SK-MEL-5 (cell line): Measurements from ENCODE around the gene SLC45A3. TPM values are rescaled to one million over a fixed set of nuclear protein-coding genes. Genes with fewer than 3 reads are reported as not detected.

Experiments
- DNase-seq: peaks from one replicate; pipeline ENCODE4 v3.0.0-alpha.2; 2016; ENCODE audit warnings: low read depth, low spot score
- in situ Hi-C: cut with HindIII; loops from 2 replicates; pipeline ENCODE4 v1.10.0; 2016; ENCODE audit warnings: low sequenced_read_pairs, high pct_unique_total_duplicates, low pct_unique_long_range_greater_than_20kb
- small RNA-seq, 2 experiments: library from RNA; depleted of rRNA; stranded (forward); fragments of <200 nt; gene quantifications; one replicate each; pipeline ENCODE3, GENCODE V24; 2014
- total RNA-seq: library from RNA; depleted of rRNA; stranded (reverse); fragments of >200 nt; shearing (Covaris generic); gene quantifications from 2 replicates; pipeline ENCODE4 v1.2.3, GENCODE V29; 2014; rRNA removed

The SLC45A3 gene
- total RNA-seq, 1 experiment from 2014 or later = 5.5 TPM

DNA sequence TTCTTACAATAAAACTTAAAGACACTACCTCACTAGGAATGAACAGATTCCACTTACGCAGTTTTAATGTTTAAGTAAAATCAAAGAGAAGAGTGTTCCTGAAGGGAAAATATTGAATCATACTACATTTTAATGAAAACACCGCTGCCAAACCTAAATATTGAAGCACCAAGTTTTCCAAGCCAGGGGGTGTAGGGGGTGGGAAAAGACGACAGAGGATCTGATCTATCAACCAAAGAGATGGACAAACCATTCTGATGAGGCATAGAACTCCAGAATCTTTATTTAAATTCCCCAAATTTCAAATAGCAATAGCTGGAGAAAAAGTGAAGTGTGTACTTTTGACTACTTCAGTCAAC, 49.7 kb downstream of the SLC45A3 start:
- in situ Hi-C loops = no loop called here
- no peak for DNase-seq

DNA sequence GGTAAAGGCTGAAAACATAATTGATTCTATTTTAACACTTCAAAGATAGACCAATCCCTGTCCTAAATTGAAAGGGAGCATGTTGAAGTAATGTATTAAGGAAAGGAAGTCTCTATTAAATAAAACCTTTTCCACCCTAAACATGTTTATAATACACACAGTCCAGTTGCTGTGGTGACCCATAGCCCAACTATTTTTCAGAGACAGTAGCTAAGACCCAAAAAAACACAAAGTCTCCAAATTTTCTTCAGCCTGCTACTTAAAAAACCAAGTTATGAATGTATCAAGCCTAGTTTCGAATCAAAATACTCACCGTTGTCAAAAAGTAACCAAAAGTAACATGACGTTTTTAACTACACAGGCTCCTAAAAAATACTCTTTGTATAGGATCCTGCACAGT, 50.1 kb downstream of the SLC45A3 start:
- in situ Hi-C loops = no loop called here
- no peak for DNase-seq

DNA sequence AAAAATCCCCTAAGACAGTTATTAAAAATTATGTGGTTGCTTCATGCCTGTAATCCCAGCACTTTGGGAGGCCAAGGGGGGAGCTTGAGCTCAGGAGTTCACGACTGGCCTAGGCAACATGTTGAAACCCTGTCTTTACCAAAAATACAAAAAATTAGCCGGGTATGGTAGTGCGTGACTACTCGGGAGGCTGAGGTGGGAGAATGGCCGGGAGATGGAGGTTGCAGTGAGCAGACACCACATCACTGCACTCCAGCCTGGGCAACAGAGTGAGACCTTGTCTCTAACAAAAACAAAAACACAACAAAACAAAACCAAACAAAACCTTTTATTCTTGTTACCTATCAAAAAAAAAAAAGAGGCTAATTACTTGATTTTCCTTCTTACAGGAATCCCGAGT, 50.6 kb downstream of the SLC45A3 start:
- in situ Hi-C loops = no loop called here
- DNase-seq = no peak

GRCh38 chr1:205627956-205628355, 52.4 kb downstream of the SLC45A3 start:
- no peak for DNase-seq
- in situ Hi-C loops = no loop called here

DNA sequence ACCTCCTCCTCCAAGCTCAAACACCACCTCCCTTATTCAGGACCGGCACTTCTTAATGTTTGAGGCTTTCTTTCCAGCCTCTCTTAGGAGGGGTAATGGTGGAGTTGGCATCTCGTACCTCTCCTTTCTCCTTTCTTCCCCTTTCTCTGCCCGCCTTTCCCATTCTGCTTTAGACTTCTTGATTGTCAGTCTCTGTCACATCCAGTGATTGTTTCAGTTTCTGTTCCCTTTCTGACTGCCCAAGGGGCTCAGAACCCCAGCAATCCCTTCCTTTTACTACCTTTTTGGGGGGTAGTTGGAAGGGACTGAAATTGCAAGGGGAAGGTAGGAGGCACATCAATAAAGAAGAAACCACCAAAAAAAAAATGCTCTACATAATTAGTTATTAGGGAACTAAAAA, 54.1 kb downstream of the SLC45A3 start:
- in situ Hi-C loops = no loop called here
- no peak for DNase-seq

GRCh38 chr1:205623646-205624045, 56.7 kb downstream of the SLC45A3 start:
- no peak for DNase-seq
- in situ Hi-C loops = no loop called here

DNA sequence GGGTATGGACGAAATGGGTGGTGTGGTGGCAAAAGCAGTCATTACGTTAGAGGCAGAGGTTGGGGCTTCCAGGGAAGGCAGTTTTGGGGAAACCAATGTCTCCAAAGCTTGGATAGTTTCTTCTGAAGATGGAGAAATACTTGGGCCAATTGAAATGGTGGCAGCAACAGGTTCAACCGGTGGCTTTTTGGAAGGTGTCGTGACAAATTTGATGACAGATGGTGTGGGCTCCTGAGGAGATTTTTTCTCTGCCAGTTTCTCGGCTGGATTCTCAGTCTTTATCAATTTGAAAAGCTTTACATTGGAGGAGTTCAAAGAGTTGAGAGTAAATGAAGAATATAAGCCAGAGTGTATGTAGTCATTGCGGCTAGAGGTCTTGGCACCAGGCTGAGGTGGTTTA, 60.0 kb downstream of the SLC45A3 start:
- no peak for DNase-seq
- in situ Hi-C loops = no loop called here

- no peak for DNase-seq
- in situ Hi-C loops = no loop called here
Measured at GRCh38 chr1:205619376-205619775, 60.9 kb downstream of the SLC45A3 start.

DNA sequence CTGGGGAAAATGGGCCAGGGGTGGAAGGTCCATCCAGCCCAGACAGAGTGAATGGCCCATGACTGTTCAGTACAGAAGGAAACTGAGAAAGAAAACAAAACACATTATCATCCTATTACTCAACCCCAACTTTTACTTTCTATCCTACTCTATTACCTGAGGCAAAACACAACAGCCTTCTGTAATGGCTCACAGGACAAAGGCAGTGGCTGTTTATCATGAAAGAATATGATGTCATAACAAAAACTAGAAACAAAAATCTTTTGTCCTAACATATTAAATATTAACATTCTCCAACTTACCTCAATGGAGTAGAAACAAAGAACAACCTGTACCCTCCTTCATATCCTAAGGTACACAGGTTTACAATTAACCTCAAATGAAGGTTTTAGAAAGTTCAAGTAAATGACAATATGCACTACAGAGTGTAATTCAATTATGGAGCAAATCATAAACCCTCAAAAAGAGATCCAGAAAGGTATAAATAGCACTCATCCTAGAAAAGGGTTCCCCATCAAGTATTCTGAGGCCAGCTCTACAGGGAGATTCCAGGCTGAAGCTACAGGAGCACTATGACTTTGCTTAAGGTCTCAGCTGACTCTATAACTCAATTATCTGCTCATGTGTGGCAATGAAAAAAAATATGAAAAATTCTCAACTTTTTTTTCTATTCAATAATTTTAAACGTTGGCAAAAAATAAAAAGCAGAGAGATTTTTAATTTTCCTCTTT, 63.6 kb downstream of the SLC45A3 start:
- in situ Hi-C loops = no loop called here
- DNase-seq = peak; percentile 84

GRCh38 chr1:205615789-205616188, 64.5 kb downstream of the SLC45A3 start:
- in situ Hi-C loops = no loop called here
- peak; percentile 66 for DNase-seq

DNA sequence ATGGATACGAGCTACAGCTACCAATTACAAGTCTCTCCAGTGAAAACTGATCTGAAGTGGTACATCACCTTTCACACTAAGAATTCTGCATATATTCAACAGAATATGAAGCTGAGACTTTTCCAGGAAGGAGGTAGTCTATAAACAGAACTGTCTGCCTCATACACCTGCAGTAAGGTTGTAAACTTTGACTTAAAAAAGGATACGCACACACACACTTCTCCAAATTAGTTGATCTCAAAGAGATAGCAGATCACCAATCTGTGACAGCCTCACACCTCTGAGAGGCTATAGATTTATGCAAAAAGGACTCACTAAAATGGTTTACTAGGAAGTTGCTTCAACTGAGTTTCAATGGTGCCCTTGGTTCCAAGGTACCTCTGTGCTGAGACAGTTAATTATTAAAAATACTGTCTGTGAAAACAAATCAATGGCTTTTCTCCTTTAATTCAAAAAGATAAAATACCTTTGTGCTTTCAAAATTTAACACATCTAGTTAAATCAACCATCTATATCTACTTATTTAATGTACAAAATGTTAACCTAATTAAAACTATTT, 66.4 kb downstream of the SLC45A3 start:
- no peak for DNase-seq
- in situ Hi-C loops = no loop called here

GRCh38 chr1:205612556-205612955, 67.8 kb downstream of the SLC45A3 start:
- no peak for DNase-seq
- in situ Hi-C loops = no loop called here

- in situ Hi-C loops = no loop called here
- DNase-seq = no peak
Measured at GRCh38 chr1:205612104-205612503, 68.2 kb downstream of the SLC45A3 start.

DNA sequence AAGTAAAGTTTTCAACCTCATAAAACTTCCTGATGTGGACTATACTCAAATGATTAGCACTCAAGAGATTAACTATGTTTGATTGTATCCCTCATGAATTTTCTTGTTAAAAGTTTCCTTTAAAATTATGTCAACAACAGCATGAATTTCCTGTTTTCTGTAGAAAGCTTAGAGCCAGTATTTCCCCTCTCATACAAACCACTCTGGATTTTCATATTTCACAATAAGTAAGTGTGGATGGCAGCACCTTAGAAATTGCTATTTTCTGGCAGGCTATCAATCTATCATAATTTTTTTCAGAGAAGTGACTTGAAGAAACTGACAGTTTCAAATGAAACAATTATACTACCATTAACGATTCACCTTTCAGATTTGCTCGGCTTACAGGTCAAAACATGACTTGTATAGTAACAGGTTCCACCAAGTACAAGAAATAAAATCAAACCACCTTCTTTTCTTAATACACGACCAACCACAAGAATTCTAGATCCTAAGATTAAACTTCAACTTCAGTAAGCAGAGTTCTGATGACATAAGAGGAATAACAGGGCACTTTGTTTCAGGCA, 69.3 kb downstream of the SLC45A3 start:
- in situ Hi-C loops = no loop called here
- no peak for DNase-seq

DNA sequence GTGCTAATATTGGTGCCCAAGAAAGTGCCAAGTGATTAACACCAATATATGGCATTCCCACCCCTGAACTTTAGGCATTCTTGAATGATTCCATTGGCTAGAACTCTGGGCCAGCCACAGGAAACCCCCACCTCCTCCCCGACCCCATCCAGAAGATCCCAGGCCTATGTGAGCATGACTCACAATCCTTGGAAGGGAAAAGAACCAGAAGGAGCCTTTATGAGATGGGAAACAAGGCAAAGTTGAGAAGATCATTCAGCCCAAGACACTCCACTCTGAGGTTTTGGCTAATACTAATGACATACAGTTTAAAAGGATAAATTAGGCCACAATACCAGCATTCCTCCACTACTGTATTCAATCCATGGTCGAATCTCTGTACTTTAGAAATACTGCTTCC, 70.3 kb downstream of the SLC45A3 start:
- in situ Hi-C loops = no loop called here
- peak; percentile 84 for DNase-seq

Small RNAs within 50 kb of the gene (small RNA-seq; reads per million reads assigned to genes)
- gene RF00017 = 0 reads per million in 2 experiments

Other genes starting within 250 kb of the SLC45A3 start
- 0.87 and 1.1 TPM in 2 replicates for gene BLACAT1, start 224.5 kb downstream of the SLC45A3 start, total RNA-seq
- 2.4 and 2.7 TPM in 2 replicates for gene CDK18, start 175.8 kb downstream of the SLC45A3 start, total RNA-seq
- gene ELK4, start 48.5 kb downstream of the SLC45A3 start, total RNA-seq = 15.5 and 17.6 TPM in 2 replicates
- gene NUCKS1, start 69.7 kb upstream of the SLC45A3 start, total RNA-seq = 63.2 and 69.2 TPM in 2 replicates
- 29.8 and 30.8 TPM in 2 replicates for gene RAB29, start 95.0 kb upstream of the SLC45A3 start, total RNA-seq
- gene SLC41A1, start 132.7 kb upstream of the SLC45A3 start, total RNA-seq = 9.9 and 10.3 TPM in 2 replicates
- gene PM20D1, start 169.6 kb upstream of the SLC45A3 start, total RNA-seq = not detected in 2 replicates